HepG2 (cell line): ENCODE measurements around the gene NPW. TPM values are rescaled to one million over a fixed set of nuclear protein-coding genes. Genes with fewer than 3 reads are reported as not detected.
"Not testable (repeated sequence)": the region's sequence is repeated elsewhere in the genome, so short reads cannot be mapped to it uniquely, and the experiment has no call there.

Experiments used
- ATAC-seq: fragments of 200-7000 bp; cut with Tn5 transposase; 3 replicates; pipeline ENCODE4 v1.9.1; 2020; ENCODE audit warnings: mild to moderate bottlenecking, moderate library complexity
- BruUV-seq: library from RNA; stranded (reverse); fragments of 400-500 nt; replicated peaks from 2 replicates; lab custom pipeline; 2021; lab: Mats Ljungman, UMichigan
- CTCF ChIA-PET: fragments of 300-600 bp; formaldehyde crosslinking; extraction: SDS; loops from one replicate; lab custom pipeline; 2021; ENCODE audit warnings: low total read pairs, inconsistent platforms, low intra/inter-chr PET ratio; lab: Yijun Ruan, JAX
- POLR2A ChIA-PET: fragments of 350-600 bp; sonication (Branson Sonifier 250); formaldehyde crosslinking; loops from one replicate; lab custom pipeline; 2020; ENCODE audit warnings: antibody characterized with exemption, inconsistent platforms; lab: Yijun Ruan, JAX
- DNase-seq: peaks from one replicate; pipeline ENCODE4 v3.0.0-alpha.2; 2015; ENCODE audit warnings: low spot score
- FAIRE-seq: peaks from 3 replicates; lab custom pipeline; 2011; peaks lifted over from hg19 to GRCh38; lab: Jason Lieb, UNC
- H2AFZ ChIP-seq: one replicate; pipeline ENCODE4 v1.6.1; 2011; ENCODE audit warnings: low read length, inconsistent platforms
- H3K27ac ChIP-seq: fragments of 300-600 bp; 3 replicates; pipeline ENCODE4 v1.8.0; 2011; ENCODE audit warnings: mixed run types, mild to moderate bottlenecking, mixed read lengths, low read length, inconsistent platforms; ENCODE audit not compliant: insufficient read depth; ENCODE audit errors: extremely low read length
- H3K27me3 ChIP-seq, 2 experiments: fragments of 200-600 bp in 1 of 2; 2 replicates in 1 of 2; 3 replicates in 1 of 2; pipeline versions ENCODE4 v1.6.0 to v1.8.0; 2011; ENCODE audit warnings: low read length in 2 of 2, mild to moderate bottlenecking in 2 of 2, moderate library complexity in 2 of 2, inconsistent platforms in 1 of 2; ENCODE audit not compliant: insufficient read depth in 2 of 2, control insufficient read depth in 1 of 2
- H3K36me3 ChIP-seq, 2 experiments: fragments of 200-600 bp in 1 of 2; replicated peaks in 1 of 2; 2 replicates in 1 of 2; 3 replicates in 1 of 2; pipeline versions ENCODE4 v1.5.1 to v1.8.0; 2011; ENCODE audit warnings: low read length in 2 of 2, inconsistent platforms in 1 of 2; ENCODE audit not compliant: insufficient read depth in 2 of 2, control insufficient read depth in 1 of 2
- H3K4me1 ChIP-seq: 2 replicates; pipeline ENCODE4 v1.5.1; 2012; ENCODE audit warnings: low read length, inconsistent platforms; ENCODE audit not compliant: insufficient read depth
- H3K4me2 ChIP-seq: 2 replicates; pipeline ENCODE4 v1.6.0; 2011; ENCODE audit warnings: low read depth, low read length, inconsistent platforms
- H3K4me3 ChIP-seq, 3 experiments: fragments of 200-600 bp in 1 of 3; sonication (generic), shearing (Covaris generic) in 1 of 3; replicated peaks in 1 of 3; 2 replicates each; pipeline ENCODE4 v1.5.1; 2011 to 2016; ENCODE audit warnings: low read length in 3 of 3, inconsistent platforms in 2 of 3, low read depth in 2 of 3, mild to moderate bottlenecking in 2 of 3, control low read depth in 1 of 3, mixed read lengths in 1 of 3; ENCODE audit not compliant: insufficient read depth in 1 of 3
- H3K79me2 ChIP-seq: one replicate; pipeline ENCODE4 v1.6.1; 2011; ENCODE audit warnings: low read length, inconsistent platforms; ENCODE audit not compliant: insufficient read depth
- H3K9ac ChIP-seq: 2 replicates; pipeline ENCODE4 v1.6.0; 2011; ENCODE audit warnings: mild to moderate bottlenecking, low read depth, low read length, inconsistent platforms; ENCODE audit not compliant: insufficient read depth
- H3K9me3 ChIP-seq: 2 replicates; pipeline ENCODE4 v1.5.1; 2012; ENCODE audit warnings: mild to moderate bottlenecking, low read length
- H4K20me1 ChIP-seq: 2 replicates; pipeline ENCODE4 v1.6.0; 2011; ENCODE audit warnings: inconsistent platforms, mild to moderate bottlenecking, low read length, moderate library complexity; ENCODE audit not compliant: insufficient read depth
- CEBPB ChIP-seq: IDR thresholded peaks from 2 replicates; pipeline ENCODE4 v1.6.1; 2011; ENCODE audit warnings: low read depth, low read length, improper control_type of control experiment, borderline replicate concordance
- CEBPG ChIP-seq: IDR thresholded peaks from 2 replicates; pipeline ENCODE4 v1.6.1; 2016
- CREB1 ChIP-seq, 2 experiments: fragments of 450-650 bp in 1 of 2; IDR thresholded peaks; 2 replicates each; pipeline ENCODE4 v1.6.1; 2016 to 2017; ENCODE audit warnings: control low read depth in 1 of 2, mild to moderate bottlenecking in 1 of 2, missing compliant biosample characterization in 1 of 2, missing genetic modification characterization in 1 of 2
- DMAP1 ChIP-seq: IDR thresholded peaks from 2 replicates; pipeline ENCODE4 v1.6.1; 2016
- TEAD3 ChIP-seq: optimal IDR thresholded peaks from 2 replicates; pipeline ENCODE3; 2016; ENCODE audit warnings: borderline replicate concordance
- THAP11 ChIP-seq: IDR thresholded peaks from 2 replicates; pipeline ENCODE4 v1.6.1; 2016; ENCODE audit warnings: missing biosample characterization, missing genetic modification reagents
- ZNF121 ChIP-seq: sonication (generic); formaldehyde crosslinking; IDR thresholded peaks from 2 replicates; pipeline ENCODE4 v1.5.0; 2020; ENCODE audit warnings: mild to moderate bottlenecking, missing genetic modification reagents
- ZNF18 ChIP-seq: sonication (generic); formaldehyde crosslinking; IDR thresholded peaks from 2 replicates; pipeline ENCODE4 v1.8.0; 2022; ENCODE audit warnings: mild to moderate bottlenecking, missing genetic modification reagents; ENCODE audit not compliant: insufficient replicate concordance
- ZNF362 ChIP-seq: sonication (generic); formaldehyde crosslinking; IDR thresholded peaks from 2 replicates; pipeline ENCODE4 v1.4.0; 2020; ENCODE audit warnings: missing genetic modification reagents, mild to moderate bottlenecking, borderline replicate concordance
- ZNF574 ChIP-seq: sonication (generic); formaldehyde crosslinking; IDR thresholded peaks from 2 replicates; pipeline ENCODE4 v1.4.0; 2020; ENCODE audit warnings: missing genetic modification reagents
- WGBS: methylation state at CpG from one replicate; pipeline ENCODE4 v1.1.6; 2017; ENCODE audit warnings: low lambda C conversion rate; 5-methylcytosine and 5-hydroxymethylcytosine counted together
- in situ Hi-C: cut with HindIII; loops from 2 replicates; pipeline ENCODE4 v1.10.0; 2017; ENCODE audit warnings: low pct_unique_long_range_greater_than_20kb; ENCODE audit not compliant: extremely low pct_ligation_motif_present
- intact Hi-C: fragments of 100-400 bp; cut with micrococcal nuclease; formaldehyde crosslinking; loops from one replicate; pipeline ENCODE4 v1.10.0; 2022; ENCODE audit not compliant: unreplicated experiment
- polyA plus RNA-seq, 8 experiments: library from polyadenylated mRNA; depleted of rRNA in 3 of 8; stranded (reverse) in 7 of 8; unstranded in 1 of 8; fragments of >200 nt; fragmentation: Illumina TruSeq in 4 of 8; extraction: Trizol in 4 of 8; gene quantifications; 2 replicates each; pipeline versions ENCODE4 v1.2.1 to v1.2.3, GENCODE V29; 2011 to 2016; ENCODE audit warnings: low read depth in 4 of 8, missing spikeins in 1 of 8, mixed read lengths in 1 of 8; ENCODE audit not compliant: insufficient read depth in 1 of 8
- total RNA-seq, 5 experiments: library from RNA; depleted of rRNA; stranded (reverse); fragments of >200 nt; fragmentation: Illumina TruSeq; extraction: Trizol; gene quantifications; 2 replicates each; pipeline ENCODE4 v1.2.3, GENCODE V29; 2016; ENCODE audit warnings: low read depth in 1 of 5

Gene NPW
- total and polyA plus RNA-seq, 2 of the 13 experiments (the other 11 are each of a cell fraction or from before 2014, with no cell fraction given), result 0.24 to 0.97 TPM

- Histone ChIP-seq H3K79me2 (peaks cover 34% of the 10 kb centered on the region), H3K27ac (peak overlapping the region; percentile 24), H3K4me1 (peaks cover 72% of the 10 kb centered on the region), H4K20me1 (peaks cover 13% of the 10 kb centered on the region; the same call in 1 of the 2 replicates), H3K4me2 (peak overlapping the region; percentile 27; the same call in 1 of the 2 replicates)
- CTCF ChIA-PET; FAIRE-seq; H3K9me3 ChIP-seq; intact Hi-C loops; H2AFZ ChIP-seq; H3K27me3 ChIP-seq; H3K4me3 ChIP-seq; H3K36me3 ChIP-seq; ATAC-seq; DNase-seq; BruUV-seq; H3K9ac ChIP-seq; in situ Hi-C loops; TF ChIP-seq CREB1 (IDR thresholded peaks at IDR 0.05): not testable (repeated sequence)
- peak; percentile 69 for TF ChIP-seq ZNF121 (CRISPR knock-in tag)
- peak; percentile 44; the same call in 1 of the 2 replicates for TF ChIP-seq ZNF574 (CRISPR knock-in tag)
- peak; percentile 99 for TF ChIP-seq ZNF18
- TF ChIP-seq TEAD3 (CRISPR knock-in tag), result peak; percentile 72
- peak; percentile 71; the same call in 1 of the 2 replicates for TF ChIP-seq ZNF362 (CRISPR knock-in tag)
- peak; percentile 61; the same call in 1 of the 2 replicates for TF ChIP-seq CEBPB
- TF ChIP-seq DMAP1, result 0 out of 2 replicates have a peak, but pooled peaks have one; percentile 40
- peak; percentile 35; the same call in 1 of the 2 replicates for TF ChIP-seq CREB1 (CRISPR knock-in tag; IDR thresholded peaks at IDR 0.05)
- peak; percentile 71 for TF ChIP-seq CEBPG
- TF ChIP-seq THAP11 (CRISPR knock-in tag), result peak; percentile 16; the same call in 1 of the 2 replicates
- POLR2A ChIA-PET, result interaction anchor here (0.6 to 1.8 kb wide), 10 partner anchors 21 to 144 kb away, joined by 3 to 7 read pairs (median 4); partner anchors contain the start of genes NTHL1, RPS2, TRAF7 and TSC2
- WGBS, result 37% methylated on average over 9 of the region's 9 CpGs
Observed at GRCh38 chr16:2011726-2012125, 7.9 kb upstream of the NPW start.
